Measurements from ENCODE around the gene CARS2. TPM values are rescaled to one million over a fixed set of nuclear protein-coding genes. Genes with fewer than 3 reads are reported as not detected.

Gene CARS2
- total and polyA plus RNA-seq, 2 of the 8 experiments (the other 6 are each of a cell fraction or from before 2014, with no cell fraction given), result 47.7 to 55.9 TPM

DNA sequence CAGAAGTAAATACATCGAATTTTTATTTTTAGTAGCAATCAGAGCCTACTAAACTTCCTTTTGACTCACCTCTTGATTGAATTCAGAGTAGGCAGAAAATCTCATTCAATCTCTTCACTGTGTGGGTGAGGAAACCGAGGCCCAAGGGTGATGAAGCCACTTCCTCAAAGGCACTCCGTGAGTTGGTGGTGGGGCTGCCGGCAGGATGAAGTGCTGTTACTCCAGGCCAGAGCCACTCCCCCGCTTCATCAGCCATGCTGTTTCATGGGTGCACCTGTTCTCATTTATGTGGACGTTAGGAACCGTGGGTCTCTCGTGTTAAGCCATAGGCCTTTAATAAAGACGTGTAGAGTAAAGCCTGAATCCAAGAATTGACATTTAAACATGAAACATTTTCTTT lies 20.8 kb upstream of the CARS2 start:
- Histone ChIP-seq H3K18ac (ENCODE audit: extremely low read depth, low read length) (no peak overlapping the region), H3K36me3 (ENCODE audit: control insufficient read depth in 2 of 4, insufficient read depth in 4 of 4, low read length in 3 of 4) (no peaks in the 10 kb centered on the region; a peak in 1 of 8 replicates), H3K79me1 (ENCODE audit: low read depth, low read length) (no peaks in the 10 kb centered on the region), H2BK120ac (replicated peaks; ENCODE audit: low read depth, low read length) (no peak overlapping the region), H3K4me2 (ENCODE audit: insufficient read depth in 1 of 2, low read depth in 2 of 2, low read length in 2 of 2) (no peak overlapping the region), H3K4me1 (replicated peaks in 1 of 4; ENCODE audit: control insufficient read depth in 3 of 4, insufficient read depth in 4 of 4, low read length in 3 of 4) (no peaks in the 10 kb centered on the region), H2BK12ac (ENCODE audit: low read depth, low read length) (no peak overlapping the region), H3K23ac (ENCODE audit: insufficient read length) (no peak overlapping the region), H2AK5ac (ENCODE audit: low read depth, low read length) (no peak overlapping the region), H3K56ac (replicated peaks; ENCODE audit: insufficient read length, low read depth, low read length) (no peak overlapping the region), H2BK20ac (ENCODE audit: low read length) (no peak overlapping the region), H3K9me3 (ENCODE audit: insufficient read depth in 2 of 2, low read depth in 1 of 2, low read length in 1 of 2) (no peaks in the 10 kb centered on the region), H4K20me1 (replicated peaks in 1 of 2; ENCODE audit: control insufficient read depth in 1 of 2, insufficient read depth in 2 of 2, low read length in 2 of 2) (peaks cover 0 to 2% of the 10 kb centered on the region in 2 experiments), H4K8ac (ENCODE audit: extremely low read depth, insufficient read depth, low read length) (no peak overlapping the region), H2AFZ (ENCODE audit: low read length) (no peak overlapping the region), H2BK15ac (ENCODE audit: low read length) (no peak overlapping the region), H3K27ac (ENCODE audit: low read depth, low read length) (no peak overlapping the region), H3K14ac (ENCODE audit: insufficient read length) (no peak overlapping the region), H3K4me3 (ENCODE audit: extremely low read depth in 1 of 4, insufficient read depth in 2 of 4, low read depth in 3 of 4, low read length in 4 of 4) (no peak overlapping the region), H3K4ac (replicated peaks; ENCODE audit: insufficient read length, low read depth, low read length) (no peak overlapping the region), H4K5ac (ENCODE audit: insufficient read length, low read depth, low read length) (no peak overlapping the region), H3K9ac (replicated peaks in 1 of 4; ENCODE audit: extremely low read depth in 1 of 4, low read depth in 3 of 4, low read length in 3 of 4) (no peak overlapping the region), H3K79me2 (ENCODE audit: control insufficient read depth in 1 of 2, insufficient read depth in 2 of 2, low read length in 2 of 2) (peaks cover 0 to 7% of the 10 kb centered on the region in 2 experiments; a peak in 2 of 4 replicates), H4K91ac (replicated peaks; ENCODE audit: insufficient read length, low read length) (no peak overlapping the region), H3K27me3 (replicated peaks in 1 of 4; ENCODE audit: control insufficient read depth in 3 of 4, extremely low read depth in 1 of 4, insufficient read depth in 3 of 4, low read length in 3 of 4) (no peaks in the 10 kb centered on the region), H2BK5ac (ENCODE audit: low read depth, low read length) (no peak overlapping the region), H3K23me2 (ENCODE audit: low read depth, low read length) (no peaks in the 10 kb centered on the region)
- TF ChIP-seq HDAC6 (IDR thresholded peaks at IDR 0.05; ENCODE audit: low read depth, low read length) (no peak), RXRA (IDR thresholded peaks at IDR 0.05; ENCODE audit: insufficient read depth, low read depth, low read length) (no peak), SP4 (IDR thresholded peaks at IDR 0.05; ENCODE audit: low read length) (no peak), RAD21 (IDR thresholded peaks at IDR 0.05 in 1 of 2, conservative IDR thresholded peaks at IDR 0.05 in 1 of 2; ENCODE audit: low read depth in 2 of 2, low read length in 2 of 2) (no peak)
- ChIA-PET CTCF (ENCODE audit: partially characterized antibody) (no interaction called here), POLR2A (ENCODE audit: partially characterized antibody) (interaction anchor here (4.0 kb wide), 1 partner anchor 12 kb away, joined by 28 read pairs; the partner anchor contains the start of gene ING1)
- WGBS, 2 experiments (ENCODE audit: extremely low coverage in 1 of 2, insufficient coverage in 1 of 2, insufficient read length in 1 of 2, insufficient replicate concordance in 2 of 2, low coverage in 1 of 2, low lambda C conversion rate in 2 of 2, missing lambda C conversion rate in 1 of 2), result 85% methylated on average over 9 of the region's 9 CpGs; no CpG with 5 or more reads in 1 of the 2 experiments
- DNase-seq (ENCODE audit: low read depth in 1 of 2, low spot score in 2 of 2) (no peak), FAIRE-seq (no peak)

Measured in H1 (cell line).